Measurements from ENCODE around the gene TPGS1.

TPGS1 gene

GRCh38 chr19:467554-467953, 39.7 kb upstream of the TPGS1 start:
- Histone ChIP-seq H4K20me1 (ENCODE audit: insufficient read depth, low read length) (no peaks in the 10 kb centered on the region), H3K4me2 (ENCODE audit: low read length) (no peak overlapping the region), H3F3A (ENCODE audit: insufficient read depth, low read length) (no peaks in the 10 kb centered on the region), H3K27ac (ENCODE audit: low read depth, low read length, poor library complexity, severe bottlenecking) (no peak overlapping the region), H2AFZ (ENCODE audit: low read length) (no peak overlapping the region), H3K4me3 (ENCODE audit: low read depth, low read length, poor library complexity, severe bottlenecking) (no peak overlapping the region), H3K79me2 (ENCODE audit: insufficient read depth, low read length) (no peaks in the 10 kb centered on the region), H3K27me3 (ENCODE audit: insufficient read depth, low read length) (no peaks in the 10 kb centered on the region), H3K4me1 (ENCODE audit: insufficient read depth, low read length, severe bottlenecking) (no peaks in the 10 kb centered on the region), H3K9me2 (ENCODE audit: low read depth, low read length) (no peaks in the 10 kb centered on the region), H3K36me3 (ENCODE audit: insufficient read depth, low read length) (no peaks in the 10 kb centered on the region), H3K9me3 (ENCODE audit: low read length) (no peaks in the 10 kb centered on the region), H3K9ac (ENCODE audit: low read length) (no peak overlapping the region)
- TF ChIP-seq EZH2 (IDR thresholded peaks at IDR 0.05; ENCODE audit: borderline replicate concordance, low read length) = no peak
- TF ChIP-seq, protein P1, sequence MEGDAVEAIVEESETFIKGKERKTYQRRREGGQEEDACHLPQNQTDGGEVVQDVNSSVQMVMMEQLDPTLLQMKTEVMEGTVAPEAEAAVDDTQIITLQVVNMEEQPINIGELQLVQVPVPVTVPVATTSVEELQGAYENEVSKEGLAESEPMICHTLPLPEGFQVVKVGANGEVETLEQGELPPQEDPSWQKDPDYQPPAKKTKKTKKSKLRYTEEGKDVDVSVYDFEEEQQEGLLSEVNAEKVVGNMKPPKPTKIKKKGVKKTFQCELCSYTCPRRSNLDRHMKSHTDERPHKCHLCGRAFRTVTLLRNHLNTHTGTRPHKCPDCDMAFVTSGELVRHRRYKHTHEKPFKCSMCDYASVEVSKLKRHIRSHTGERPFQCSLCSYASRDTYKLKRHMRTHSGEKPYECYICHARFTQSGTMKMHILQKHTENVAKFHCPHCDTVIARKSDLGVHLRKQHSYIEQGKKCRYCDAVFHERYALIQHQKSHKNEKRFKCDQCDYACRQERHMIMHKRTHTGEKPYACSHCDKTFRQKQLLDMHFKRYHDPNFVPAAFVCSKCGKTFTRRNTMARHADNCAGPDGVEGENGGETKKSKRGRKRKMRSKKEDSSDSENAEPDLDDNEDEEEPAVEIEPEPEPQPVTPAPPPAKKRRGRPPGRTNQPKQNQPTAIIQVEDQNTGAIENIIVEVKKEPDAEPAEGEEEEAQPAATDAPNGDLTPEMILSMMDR (IDR thresholded peaks at IDR 0.05; ENCODE audit: low read length) = no peak

DNA sequence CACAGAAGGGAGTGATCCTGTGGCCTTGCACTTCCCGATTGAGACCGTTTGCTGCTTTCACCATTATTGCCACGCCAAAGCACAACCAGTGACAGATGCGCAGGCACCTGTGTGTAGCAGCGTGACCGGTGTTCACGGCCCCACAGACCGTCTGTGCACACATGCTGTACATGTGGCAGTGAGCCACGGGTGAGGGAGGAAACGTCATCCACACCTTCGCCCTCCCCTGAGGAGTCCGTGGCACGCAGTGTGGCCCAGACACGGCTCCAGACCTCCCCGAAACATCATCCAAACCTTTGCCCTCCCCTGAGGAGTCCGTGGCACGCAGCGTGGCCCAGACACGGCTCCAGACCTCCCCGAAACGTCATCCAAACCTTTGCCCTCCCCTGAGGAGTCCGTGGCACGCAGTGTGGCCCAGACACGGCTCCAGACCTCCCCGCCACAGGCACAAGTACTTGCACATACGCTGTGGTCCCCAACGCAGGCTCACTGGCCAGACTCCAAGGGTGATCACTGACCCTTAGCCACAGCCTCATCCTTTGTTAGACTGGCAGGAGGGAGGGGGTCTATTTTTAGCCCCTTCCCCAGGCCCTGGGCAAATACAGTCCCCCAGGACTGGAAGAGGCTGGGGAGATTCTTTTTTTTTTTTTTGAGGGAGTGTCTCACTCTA, 38.6 kb upstream of the TPGS1 start:
- no peaks in the 10 kb centered on the region for H3F3A ChIP-seq (ENCODE audit: insufficient read depth, low read length)
- H3K36me3 ChIP-seq (ENCODE audit: insufficient read depth, low read length) = no peaks in the 10 kb centered on the region
- TF ChIP-seq EZH2 (IDR thresholded peaks at IDR 0.05; ENCODE audit: borderline replicate concordance, low read length) = no peak
- TF ChIP-seq, protein P1 (IDR thresholded peaks at IDR 0.05; ENCODE audit: low read length) = no peak
- H3K9me2 ChIP-seq (ENCODE audit: low read depth, low read length) = no peaks in the 10 kb centered on the region
- no peaks in the 10 kb centered on the region for H4K20me1 ChIP-seq (ENCODE audit: insufficient read depth, low read length)
- no peak overlapping the region for H3K4me3 ChIP-seq (ENCODE audit: low read depth, low read length, poor library complexity, severe bottlenecking)
- H2AFZ ChIP-seq (ENCODE audit: low read length) = no peak overlapping the region
- no peaks in the 10 kb centered on the region for H3K4me1 ChIP-seq (ENCODE audit: insufficient read depth, low read length, severe bottlenecking)
- no peak overlapping the region for H3K4me2 ChIP-seq (ENCODE audit: low read length)
- no peak overlapping the region for H3K9ac ChIP-seq (ENCODE audit: low read length)
- H3K9me3 ChIP-seq (ENCODE audit: low read length) = no peaks in the 10 kb centered on the region
- H3K27ac ChIP-seq (ENCODE audit: low read depth, low read length, poor library complexity, severe bottlenecking) = no peak overlapping the region
- H3K27me3 ChIP-seq (ENCODE audit: insufficient read depth, low read length) = no peaks in the 10 kb centered on the region
- H3K79me2 ChIP-seq (ENCODE audit: insufficient read depth, low read length) = no peaks in the 10 kb centered on the region

DNA sequence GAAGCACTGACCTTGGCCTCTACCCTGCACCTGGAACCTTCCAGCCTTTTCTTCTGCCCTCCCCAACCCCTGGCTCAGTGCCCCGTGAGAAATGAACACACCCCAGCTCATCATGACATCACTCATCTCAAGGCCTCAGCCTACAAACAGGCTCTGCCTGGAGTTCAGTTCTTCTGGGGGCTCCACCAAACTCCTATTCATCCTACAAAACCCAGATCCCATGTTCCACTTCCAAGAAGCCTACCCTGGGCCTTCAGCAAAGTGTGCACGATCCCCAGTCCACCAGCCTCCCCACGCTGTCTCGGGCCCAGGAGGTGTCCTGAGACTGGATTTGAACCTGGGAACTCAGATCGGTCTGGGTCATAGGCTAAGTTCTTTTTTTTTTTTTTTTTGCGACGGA, 37.5 kb upstream of the TPGS1 start:
- H3K4me2 ChIP-seq (ENCODE audit: low read length) = no peak overlapping the region
- no peak overlapping the region for H2AFZ ChIP-seq (ENCODE audit: low read length)
- no peaks in the 10 kb centered on the region for H3K79me2 ChIP-seq (ENCODE audit: insufficient read depth, low read length)
- no peaks in the 10 kb centered on the region for H3K9me2 ChIP-seq (ENCODE audit: low read depth, low read length)
- H3F3A ChIP-seq (ENCODE audit: insufficient read depth, low read length) = no peaks in the 10 kb centered on the region
- no peaks in the 10 kb centered on the region for H4K20me1 ChIP-seq (ENCODE audit: insufficient read depth, low read length)
- no peaks in the 10 kb centered on the region for H3K27me3 ChIP-seq (ENCODE audit: insufficient read depth, low read length)
- H3K9me3 ChIP-seq (ENCODE audit: low read length) = no peaks in the 10 kb centered on the region
- TF ChIP-seq, protein P1 (IDR thresholded peaks at IDR 0.05; ENCODE audit: low read length) = no peak
- no peak for TF ChIP-seq EZH2 (IDR thresholded peaks at IDR 0.05; ENCODE audit: borderline replicate concordance, low read length)
- H3K4me3 ChIP-seq (ENCODE audit: low read depth, low read length, poor library complexity, severe bottlenecking) = no peak overlapping the region
- H3K9ac ChIP-seq (ENCODE audit: low read length) = no peak overlapping the region
- H3K36me3 ChIP-seq (ENCODE audit: insufficient read depth, low read length) = no peaks in the 10 kb centered on the region
- no peak overlapping the region for H3K27ac ChIP-seq (ENCODE audit: low read depth, low read length, poor library complexity, severe bottlenecking)
- no peaks in the 10 kb centered on the region for H3K4me1 ChIP-seq (ENCODE audit: insufficient read depth, low read length, severe bottlenecking)

All from OCI-LY1 (cell line).